PFSK-1 (cell line): ENCODE measurements around the gene HELZ.

Source experiments
- FOXP2 ChIP-seq: optimal IDR thresholded peaks from 2 replicates; pipeline ENCODE3; 2011; ENCODE audit warnings: borderline replicate concordance, control low read depth, inconsistent platforms; ENCODE audit not compliant: insufficient read depth; ENCODE audit errors: extremely low read length, extremely low read depth
- POLR2AphosphoS5 ChIP-seq: IDR thresholded peaks from 2 replicates; pipeline ENCODE4 v1.6.1; 2012; ENCODE audit warnings: low read depth, mild to moderate bottlenecking, control low read depth, low read length, moderate library complexity
- SIN3A ChIP-seq: IDR thresholded peaks from 2 replicates; pipeline ENCODE4 v1.6.1; 2012; ENCODE audit warnings: mild to moderate bottlenecking, low read length, moderate library complexity, borderline replicate concordance; ENCODE audit not compliant: insufficient read depth
- TAF1 ChIP-seq: IDR thresholded peaks from 2 replicates; pipeline ENCODE4 v1.6.1; 2012; ENCODE audit warnings: low read length, control low read depth, borderline replicate concordance; ENCODE audit not compliant: insufficient read depth
- TF ChIP-seq, protein P1 (sequence below), 2 experiments: IDR thresholded peaks; 2 replicates each; pipeline versions ENCODE4 v1.6.1 to v1.8.0; 2011 to 2012; ENCODE audit warnings: low read depth in 2 of 2, low read length in 2 of 2, control low read depth in 1 of 2, inconsistent platforms in 1 of 2, mild to moderate bottlenecking in 1 of 2, moderate library complexity in 1 of 2; ENCODE audit not compliant: insufficient read depth in 1 of 2

HELZ gene

DNA sequence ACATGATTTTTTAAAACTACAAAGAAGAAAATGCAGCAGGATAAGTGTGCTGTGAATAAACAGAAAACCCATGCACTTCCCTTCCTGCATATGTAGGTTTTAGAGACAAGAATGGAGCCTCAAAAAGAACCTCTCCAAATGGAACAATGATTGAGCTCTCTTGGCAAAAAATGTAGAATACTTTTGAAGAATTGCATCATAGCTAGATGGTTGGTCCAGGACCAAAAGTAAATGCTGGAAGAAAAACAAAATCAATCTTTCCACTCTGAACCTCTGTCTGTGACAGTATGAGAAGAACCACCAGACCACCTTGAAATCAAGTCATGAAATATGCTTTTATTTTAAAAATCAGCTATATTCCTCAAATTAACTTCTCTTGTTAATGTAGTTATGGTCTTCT lies 17.5 kb downstream of the HELZ start:
- no peak for TF ChIP-seq POLR2AphosphoS5
- no peak for TF ChIP-seq SIN3A
- TF ChIP-seq TAF1 = no peak
- TF ChIP-seq, protein P1, sequence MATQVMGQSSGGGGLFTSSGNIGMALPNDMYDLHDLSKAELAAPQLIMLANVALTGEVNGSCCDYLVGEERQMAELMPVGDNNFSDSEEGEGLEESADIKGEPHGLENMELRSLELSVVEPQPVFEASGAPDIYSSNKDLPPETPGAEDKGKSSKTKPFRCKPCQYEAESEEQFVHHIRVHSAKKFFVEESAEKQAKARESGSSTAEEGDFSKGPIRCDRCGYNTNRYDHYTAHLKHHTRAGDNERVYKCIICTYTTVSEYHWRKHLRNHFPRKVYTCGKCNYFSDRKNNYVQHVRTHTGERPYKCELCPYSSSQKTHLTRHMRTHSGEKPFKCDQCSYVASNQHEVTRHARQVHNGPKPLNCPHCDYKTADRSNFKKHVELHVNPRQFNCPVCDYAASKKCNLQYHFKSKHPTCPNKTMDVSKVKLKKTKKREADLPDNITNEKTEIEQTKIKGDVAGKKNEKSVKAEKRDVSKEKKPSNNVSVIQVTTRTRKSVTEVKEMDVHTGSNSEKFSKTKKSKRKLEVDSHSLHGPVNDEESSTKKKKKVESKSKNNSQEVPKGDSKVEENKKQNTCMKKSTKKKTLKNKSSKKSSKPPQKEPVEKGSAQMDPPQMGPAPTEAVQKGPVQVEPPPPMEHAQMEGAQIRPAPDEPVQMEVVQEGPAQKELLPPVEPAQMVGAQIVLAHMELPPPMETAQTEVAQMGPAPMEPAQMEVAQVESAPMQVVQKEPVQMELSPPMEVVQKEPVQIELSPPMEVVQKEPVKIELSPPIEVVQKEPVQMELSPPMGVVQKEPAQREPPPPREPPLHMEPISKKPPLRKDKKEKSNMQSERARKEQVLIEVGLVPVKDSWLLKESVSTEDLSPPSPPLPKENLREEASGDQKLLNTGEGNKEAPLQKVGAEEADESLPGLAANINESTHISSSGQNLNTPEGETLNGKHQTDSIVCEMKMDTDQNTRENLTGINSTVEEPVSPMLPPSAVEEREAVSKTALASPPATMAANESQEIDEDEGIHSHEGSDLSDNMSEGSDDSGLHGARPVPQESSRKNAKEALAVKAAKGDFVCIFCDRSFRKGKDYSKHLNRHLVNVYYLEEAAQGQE (IDR thresholded peaks at IDR 0.05; ENCODE audit: insufficient read depth in 1 of 2, low read depth in 2 of 2, low read length in 2 of 2) = no peak
- TF ChIP-seq FOXP2 = no peak

DNA sequence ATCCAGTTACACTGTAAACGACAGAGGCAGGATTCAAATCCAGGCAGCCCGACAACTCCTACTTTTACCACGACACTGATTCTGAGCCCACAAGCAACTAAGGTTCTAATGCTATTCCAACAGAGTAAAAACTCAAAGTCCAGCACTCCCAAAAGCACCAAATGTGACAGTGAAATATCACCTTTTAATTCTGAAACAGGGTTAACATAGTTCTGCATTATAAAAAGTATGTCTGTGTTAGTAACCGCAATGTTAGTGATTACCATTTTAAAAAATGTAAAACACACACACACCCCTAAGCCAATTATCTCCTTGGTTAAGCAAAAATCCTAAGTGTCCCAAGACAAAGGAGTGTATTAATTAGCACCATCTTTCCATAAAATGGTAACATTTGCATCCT lies 19.7 kb downstream of the HELZ start:
- TF ChIP-seq TAF1 (no peak), POLR2AphosphoS5 (no peak)

DNA sequence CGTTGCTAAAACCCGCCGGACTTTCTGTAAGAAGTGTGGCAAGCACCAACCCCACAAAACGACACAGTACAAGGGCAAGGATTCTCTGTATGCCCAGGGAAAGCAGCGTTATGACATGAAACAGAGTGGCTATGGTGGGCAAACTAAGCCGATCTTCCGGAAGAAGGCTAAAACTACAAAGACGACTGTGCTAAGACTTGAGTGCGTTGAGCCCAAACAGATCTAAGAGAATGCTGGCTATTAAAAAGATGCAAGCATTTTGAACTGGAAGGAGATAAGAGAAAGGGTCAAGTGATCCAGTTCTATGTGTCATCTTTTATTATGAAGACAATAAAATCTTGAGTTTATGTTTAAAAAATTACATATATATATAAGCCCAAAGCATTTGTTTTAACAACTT lies 20.3 kb downstream of the HELZ start:
- no peak for TF ChIP-seq SIN3A
- TF ChIP-seq FOXP2 = no peak
- no peak for TF ChIP-seq POLR2AphosphoS5
- no peak for TF ChIP-seq TAF1
- TF ChIP-seq, protein P1 (IDR thresholded peaks at IDR 0.05; ENCODE audit: insufficient read depth in 1 of 2, low read depth in 2 of 2, low read length in 2 of 2) = no peak

- TF ChIP-seq FOXP2 (no peak), TAF1 (no peak), SIN3A (no peak), POLR2AphosphoS5 (no peak)
- TF ChIP-seq, protein P1 (IDR thresholded peaks at IDR 0.05; ENCODE audit: insufficient read depth in 1 of 2, low read depth in 2 of 2, low read length in 2 of 2) = no peak
Measured at GRCh38 chr17:67223924-67224323, 21.1 kb downstream of the HELZ start.

DNA sequence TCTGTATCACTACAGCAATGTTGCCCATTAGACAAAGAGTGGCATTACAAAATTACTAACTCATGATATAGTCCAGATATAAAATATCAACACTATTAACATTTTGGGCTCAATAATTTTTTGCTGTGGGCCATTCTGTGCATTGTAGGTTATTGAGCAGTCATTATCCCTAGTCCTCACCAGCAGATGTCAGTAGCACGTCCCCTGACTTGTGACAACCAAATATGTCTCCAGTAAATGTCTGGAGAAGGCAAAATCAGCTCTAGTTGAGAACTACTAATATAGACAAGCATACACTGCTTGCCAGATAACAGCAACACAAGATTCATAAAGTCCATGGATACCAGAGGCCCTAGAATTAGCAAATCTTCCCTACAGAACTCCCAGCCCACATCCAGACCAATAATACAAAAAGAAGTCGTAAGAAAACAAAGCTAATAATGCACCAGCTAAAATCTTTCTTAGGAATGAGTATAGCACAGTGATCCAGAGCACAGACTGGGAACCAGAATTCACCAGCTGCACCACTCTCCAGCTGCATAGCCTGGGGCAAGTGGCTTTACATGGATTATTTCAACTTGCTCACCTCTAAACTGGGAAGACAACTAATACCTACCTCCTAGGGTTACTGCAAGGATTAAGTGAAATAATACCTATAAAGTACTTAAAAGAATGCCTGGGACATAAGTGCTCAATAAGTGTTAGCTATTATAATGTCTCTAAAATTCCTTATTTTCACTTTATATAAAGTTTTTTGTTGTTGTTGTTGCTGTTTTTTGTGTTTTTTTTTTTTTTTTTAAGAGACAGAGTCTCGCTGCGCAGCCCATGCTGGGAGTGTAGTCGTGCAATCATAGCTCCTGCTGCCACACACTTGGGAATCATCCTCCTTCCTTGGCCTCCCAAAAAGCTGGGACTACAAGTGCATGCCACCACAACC lies 23.7 kb downstream of the HELZ start:
- TF ChIP-seq TAF1 (no peak), FOXP2 (no peak), POLR2AphosphoS5 (no peak), SIN3A (no peak)
- TF ChIP-seq, protein P1 (IDR thresholded peaks at IDR 0.05; ENCODE audit: insufficient read depth in 1 of 2, low read depth in 2 of 2, low read length in 2 of 2) = no peak
